ENCODE measurements around the gene NBAS. TPM values are rescaled to one million over a fixed set of nuclear protein-coding genes. Genes with fewer than 3 reads are reported as not detected.
A peak's percentile ranks its signal among the peaks of the same experiment; 100 is the strongest.

Gene NBAS
- total and polyA plus RNA-seq, 5 experiments from 2014 or later, result 19.0 to 35.0 (median 20.6) TPM

DNA sequence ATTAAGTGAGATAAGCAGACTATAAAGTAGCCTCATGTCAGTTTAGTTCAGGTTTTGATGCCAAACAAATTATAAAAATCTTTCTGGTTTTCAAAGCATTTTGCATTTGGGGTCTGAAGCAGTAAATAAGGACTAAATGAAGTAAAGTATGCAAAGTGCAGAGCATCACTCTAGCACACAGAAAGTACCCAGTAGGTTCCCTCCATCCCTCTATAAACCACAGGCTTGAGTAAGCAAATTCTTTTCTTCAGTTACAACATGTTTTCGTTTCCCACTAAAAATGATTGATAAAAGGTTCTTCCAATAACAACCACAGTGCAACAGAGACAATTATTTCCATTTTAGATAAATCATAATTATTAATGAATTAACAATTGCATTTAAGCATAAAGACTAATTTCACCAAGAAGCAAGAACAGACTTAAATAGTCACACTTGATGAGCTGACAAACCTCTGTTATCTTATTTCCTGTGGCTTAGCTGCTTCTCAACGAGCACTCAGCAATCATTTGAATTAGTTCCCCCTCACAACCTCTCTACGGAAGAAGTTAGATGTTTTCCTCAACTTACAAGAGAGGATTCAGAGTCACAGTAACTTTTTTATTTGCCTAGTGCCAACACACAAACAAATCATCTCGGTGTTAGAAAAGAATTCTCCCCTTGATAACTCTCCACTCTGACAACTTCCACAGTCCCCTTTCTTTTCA, 249.8 kb downstream of the NBAS start:
- Mint-ChIP-seq H3K36me3 (peaks cover 7 to 77% (median 62%) of the 10 kb centered on the region in 3 donors), H3K4me3 (peak overlapping the region in 2 of 10 donors; percentile 3 to 5), H3K27me3 (no peaks in the 10 kb centered on the region), H3K4me1 (peaks cover 13 to 30% (median 20%) of the 10 kb centered on the region in 4 donors), H3K9me3 (no peaks in the 10 kb centered on the region), H3K27ac (peak overlapping the region in 9 of 10 donors; percentile 7 to 75 (median 36))
- DNase-seq (no peak), ATAC-seq (no peak)
- POLR2A ChIA-PET, result no interaction called here

GRCh38 chr2:15307526-15307925, 253.6 kb downstream of the NBAS start:
- no peak for DNase-seq
- H3K27me3 Mint-ChIP-seq, result no peaks in the 10 kb centered on the region
- H3K4me1 Mint-ChIP-seq, result peaks cover 9 to 22% (median 17%) of the 10 kb centered on the region in 4 donors
- no peak overlapping the region for H3K27ac Mint-ChIP-seq
- no peak overlapping the region for H3K4me3 Mint-ChIP-seq
- POLR2A ChIA-PET, result no interaction called here
- ATAC-seq, result no peak
- H3K36me3 Mint-ChIP-seq, result peaks cover 28 to 78% (median 70%) of the 10 kb centered on the region in 3 donors
- peaks cover 0 to 7% (median 0%) of the 10 kb centered on the region in 9 donors for H3K9me3 Mint-ChIP-seq

DNA sequence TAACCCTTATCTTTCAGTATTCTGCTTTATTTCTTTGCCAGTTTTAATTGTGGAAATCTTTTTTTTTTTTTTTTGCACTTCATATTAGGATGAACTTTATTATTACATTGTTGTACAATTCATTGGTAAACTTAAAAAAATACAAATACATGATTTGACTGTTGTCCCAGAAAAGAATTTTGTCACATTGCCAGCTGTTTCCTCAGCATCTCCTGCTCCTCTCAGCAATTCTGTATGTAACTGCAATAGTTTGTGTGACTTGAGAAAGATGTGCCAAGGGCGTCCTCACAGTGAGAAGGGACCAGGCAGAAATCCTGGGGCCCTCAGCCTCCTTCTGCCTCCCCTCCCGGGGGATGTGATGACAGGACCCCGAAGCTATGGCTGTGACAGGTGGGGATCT, 254.4 kb downstream of the NBAS start:
- POLR2A ChIA-PET, result no interaction called here
- DNase-seq (no peak), ATAC-seq (no peak)
- Mint-ChIP-seq H3K27me3 (no peaks in the 10 kb centered on the region), H3K27ac (no peak overlapping the region), H3K4me3 (no peak overlapping the region), H3K9me3 (peaks cover 0 to 7% (median 0%) of the 10 kb centered on the region in 9 donors), H3K36me3 (peaks cover 28 to 82% (median 76%) of the 10 kb centered on the region in 3 donors), H3K4me1 (peaks cover 7 to 24% (median 17%) of the 10 kb centered on the region in 4 donors)

DNA sequence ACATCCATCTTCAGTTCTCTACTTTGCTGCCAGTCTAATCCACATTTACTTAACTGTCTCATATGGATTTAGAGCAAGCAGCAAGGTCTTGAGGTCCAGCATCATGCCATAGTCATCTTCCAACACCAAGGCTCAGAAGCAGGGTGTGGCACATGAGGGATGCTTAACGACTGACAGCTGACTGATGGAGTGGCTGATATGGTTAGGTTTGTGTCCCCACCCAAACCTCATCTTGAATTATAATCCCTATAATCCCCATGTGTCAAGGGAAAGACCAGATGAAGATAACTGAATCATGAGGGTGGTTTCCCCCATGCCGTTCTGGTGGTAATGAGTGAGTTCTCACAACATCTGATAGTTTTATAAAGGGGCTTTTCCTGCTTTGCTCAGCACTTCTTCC, 257.3 kb downstream of the NBAS start:
- H3K27ac Mint-ChIP-seq, result peak overlapping the region in 2 of 10 donors; percentile 21 to 69
- ATAC-seq, result no peak
- no peak for DNase-seq
- POLR2A ChIA-PET, result no interaction called here
- H3K4me3 Mint-ChIP-seq, result no peak overlapping the region
- H3K36me3 Mint-ChIP-seq, result peaks cover 28 to 83% (median 69%) of the 10 kb centered on the region in 3 donors
- H3K27me3 Mint-ChIP-seq, result no peaks in the 10 kb centered on the region
- peaks cover 13 to 33% (median 24%) of the 10 kb centered on the region in 4 donors for H3K4me1 Mint-ChIP-seq
- H3K9me3 Mint-ChIP-seq, result peaks cover 0 to 7% (median 0%) of the 10 kb centered on the region in 9 donors

- no peaks in the 10 kb centered on the region for H3K27me3 Mint-ChIP-seq
- peak overlapping the region in 5 of 10 donors; percentile 37 to 86 (median 65) for H3K27ac Mint-ChIP-seq
- peaks cover 13 to 33% (median 25%) of the 10 kb centered on the region in 4 donors for H3K4me1 Mint-ChIP-seq
- H3K36me3 Mint-ChIP-seq, result peaks cover 28 to 81% (median 70%) of the 10 kb centered on the region in 3 donors
- POLR2A ChIA-PET, result no interaction called here
- peak overlapping the region in 2 of 10 donors; percentile 44 to 67 for H3K4me3 Mint-ChIP-seq
- DNase-seq (no peak), ATAC-seq (no peak)
- peaks cover 0 to 7% (median 0%) of the 10 kb centered on the region in 9 donors for H3K9me3 Mint-ChIP-seq
Measured at GRCh38 chr2:15302154-15302553, 259.0 kb downstream of the NBAS start.

DNA sequence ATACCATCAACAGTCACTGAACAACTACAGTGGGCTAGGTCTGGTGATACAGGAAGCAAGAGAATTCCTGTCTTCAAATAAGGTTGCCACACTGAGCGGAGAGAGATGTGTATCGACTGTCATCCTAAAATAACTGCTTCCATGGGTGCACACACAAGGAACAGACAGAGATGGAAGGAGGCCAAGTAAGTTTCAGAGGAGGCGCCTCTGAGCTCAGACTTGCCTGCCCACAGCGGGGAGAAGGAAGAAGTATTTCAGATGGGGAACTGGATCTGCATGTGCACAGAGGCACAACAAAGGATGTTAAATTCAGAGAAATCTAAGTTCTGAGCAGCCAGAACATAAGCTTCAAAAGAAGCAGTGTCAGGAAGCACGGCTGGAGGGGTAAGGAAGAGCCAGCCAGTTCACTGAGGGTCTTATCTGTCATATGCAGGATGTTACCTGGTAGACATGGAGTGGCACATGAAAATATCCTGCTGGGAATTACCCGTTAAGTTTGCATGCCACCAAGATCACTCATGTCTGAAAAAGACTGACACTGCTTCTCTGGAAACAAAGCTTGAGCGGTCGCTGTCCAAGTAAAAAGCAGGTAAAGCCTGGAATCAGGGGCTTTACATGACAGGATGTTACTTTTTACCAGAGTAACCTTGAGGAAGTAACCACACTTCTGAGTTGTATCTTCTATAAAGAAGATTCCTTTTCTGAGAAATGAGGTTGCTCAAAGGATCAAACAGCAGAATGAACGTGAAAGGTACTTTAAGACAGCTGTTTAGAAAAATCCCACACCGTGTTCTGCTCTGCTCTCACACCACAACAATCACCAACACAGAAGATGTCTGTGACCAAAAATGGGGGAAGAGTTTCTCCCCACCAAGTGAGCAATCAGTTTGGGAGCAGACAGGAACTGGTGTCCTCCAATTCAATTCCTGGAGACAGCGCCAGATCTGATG, 260.2 kb downstream of the NBAS start:
- peak overlapping the region in 9 of 10 donors; percentile 1 to 75 (median 50) for H3K4me3 Mint-ChIP-seq

GRCh38 chr2:15299904-15300520, 261.1 kb downstream of the NBAS start:
- Mint-ChIP-seq H3K27ac (peak overlapping the region in 5 of 10 donors; percentile 18 to 87 (median 65)), H3K9me3 (peaks cover 0 to 7% (median 0%) of the 10 kb centered on the region in 9 donors), H3K36me3 (peaks cover 24 to 79% (median 63%) of the 10 kb centered on the region in 3 donors), H3K4me3 (peak overlapping the region in 3 of 10 donors; percentile 18 to 68 (median 50)), H3K4me1 (peaks cover 13 to 33% (median 25%) of the 10 kb centered on the region in 4 donors), H3K27me3 (no peaks in the 10 kb centered on the region)
- no peak for DNase-seq
- POLR2A ChIA-PET, result no interaction called here
- no peak for ATAC-seq

More for the DNA sequence above, 260.2 kb downstream of the NBAS start:
- Mint-ChIP-seq H3K4me1 (peaks cover 13 to 33% (median 25%) of the 10 kb centered on the region in 4 donors), H3K27ac (peak overlapping the region; percentile 45 to 87 (median 76)), H3K36me3 (peaks cover 30 to 81% (median 69%) of the 10 kb centered on the region in 3 donors), H3K27me3 (no peaks in the 10 kb centered on the region), H3K9me3 (peaks cover 0 to 7% (median 0%) of the 10 kb centered on the region in 9 donors)
- POLR2A ChIA-PET, result no interaction called here
- DNase-seq, result peak in 2 of 10 donors; percentile 29 to 33
- peak; percentile 30 to 59 for ATAC-seq

- Mint-ChIP-seq H3K4me3 (no peak overlapping the region), H3K9me3 (no peaks in the 10 kb centered on the region), H3K4me1 (peaks cover 11 to 33% (median 25%) of the 10 kb centered on the region in 4 donors), H3K27me3 (no peaks in the 10 kb centered on the region), H3K36me3 (peaks cover 15 to 76% (median 60%) of the 10 kb centered on the region in 3 donors), H3K27ac (no peak overlapping the region)
- POLR2A ChIA-PET, result no interaction called here
- DNase-seq (no peak), ATAC-seq (no peak)
Measured at GRCh38 chr2:15298770-15299169, 262.4 kb downstream of the NBAS start.

DNA sequence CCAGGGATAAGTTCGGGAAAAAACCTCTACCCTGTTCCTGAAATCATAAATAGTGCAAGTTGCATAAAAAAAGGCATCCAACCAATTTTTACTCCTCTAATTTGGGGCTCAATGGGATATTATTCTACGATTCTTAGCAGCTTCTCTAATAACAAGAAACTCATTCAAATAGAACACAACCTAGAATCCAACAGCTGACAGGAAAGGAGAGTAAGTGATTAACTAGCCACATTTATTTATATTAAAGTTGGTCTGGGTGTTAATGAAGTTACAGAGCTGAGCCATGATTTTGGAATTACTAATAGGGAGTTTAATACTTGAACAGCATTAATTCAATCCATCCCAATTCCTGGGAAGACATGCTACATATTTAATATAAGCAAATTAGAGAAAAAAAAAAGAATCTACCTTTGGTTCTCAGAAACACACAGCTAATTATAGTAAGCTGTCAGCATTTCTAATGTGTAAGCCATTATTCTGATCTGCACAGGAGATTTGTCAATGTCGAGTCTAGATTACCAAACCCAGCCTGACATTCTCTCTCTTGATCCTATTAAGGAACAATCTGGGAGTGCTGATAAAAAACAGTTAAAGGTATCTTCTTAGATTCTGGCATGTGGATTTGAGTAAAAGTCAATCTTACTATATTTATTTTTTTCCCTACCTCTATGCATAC, 267.7 kb downstream of the NBAS start:
- no peaks in the 10 kb centered on the region for H3K4me1 Mint-ChIP-seq
- no peak overlapping the region for H3K27ac Mint-ChIP-seq
- no peaks in the 10 kb centered on the region for H3K27me3 Mint-ChIP-seq
- ATAC-seq, result no peak
- POLR2A ChIA-PET, result no interaction called here
- H3K36me3 Mint-ChIP-seq, result peaks cover 19 to 77% (median 67%) of the 10 kb centered on the region in 3 donors
- H3K9me3 Mint-ChIP-seq, result no peaks in the 10 kb centered on the region
- no peak overlapping the region for H3K4me3 Mint-ChIP-seq
- no peak for DNase-seq

DNA sequence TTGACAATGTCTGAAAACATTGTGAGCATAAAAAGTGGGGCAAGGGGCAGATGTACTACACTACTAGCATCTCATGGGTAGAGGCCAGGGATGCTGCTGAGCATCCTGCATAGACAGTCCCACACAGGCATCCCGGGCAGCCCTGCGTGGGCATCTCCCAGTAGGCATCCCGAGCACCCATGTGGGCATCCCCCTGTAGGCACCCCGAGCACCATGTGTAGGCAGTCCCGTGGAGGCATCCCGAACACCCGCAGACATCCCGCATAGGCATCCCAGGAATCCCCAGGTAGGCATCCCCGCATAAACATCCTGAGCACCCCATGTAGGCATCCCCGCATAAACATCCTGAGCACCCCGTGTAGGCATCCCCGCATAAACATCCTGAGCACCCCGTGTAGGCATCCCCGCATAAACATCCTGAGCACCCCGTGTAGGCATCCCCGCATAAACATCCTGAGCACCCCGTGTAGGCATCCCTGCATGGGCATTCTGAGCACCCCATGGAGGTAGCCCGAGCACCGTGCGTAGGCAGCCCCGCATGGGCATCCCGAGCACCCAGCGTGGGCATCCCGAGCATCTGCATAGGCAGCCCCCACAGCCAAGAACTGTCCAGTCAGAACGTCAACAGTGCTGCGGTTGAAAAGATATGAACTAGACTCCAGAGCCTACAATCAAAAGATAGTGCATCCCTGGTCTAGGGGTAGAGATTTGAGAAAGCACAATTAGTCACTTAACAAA, 273.5 kb downstream of the NBAS start:
- POLR2A ChIA-PET, result no interaction called here
- ATAC-seq (no peak), DNase-seq (no peak)
- peaks cover 33 to 80% (median 70%) of the 10 kb centered on the region in 3 donors for H3K36me3 Mint-ChIP-seq
- H3K4me1 Mint-ChIP-seq, result peaks cover 0 to 2% (median 0%) of the 10 kb centered on the region in 4 donors
- no peak overlapping the region for H3K4me3 Mint-ChIP-seq
- H3K27ac Mint-ChIP-seq, result no peak overlapping the region
- no peaks in the 10 kb centered on the region for H3K27me3 Mint-ChIP-seq
- no peaks in the 10 kb centered on the region for H3K9me3 Mint-ChIP-seq

DNA sequence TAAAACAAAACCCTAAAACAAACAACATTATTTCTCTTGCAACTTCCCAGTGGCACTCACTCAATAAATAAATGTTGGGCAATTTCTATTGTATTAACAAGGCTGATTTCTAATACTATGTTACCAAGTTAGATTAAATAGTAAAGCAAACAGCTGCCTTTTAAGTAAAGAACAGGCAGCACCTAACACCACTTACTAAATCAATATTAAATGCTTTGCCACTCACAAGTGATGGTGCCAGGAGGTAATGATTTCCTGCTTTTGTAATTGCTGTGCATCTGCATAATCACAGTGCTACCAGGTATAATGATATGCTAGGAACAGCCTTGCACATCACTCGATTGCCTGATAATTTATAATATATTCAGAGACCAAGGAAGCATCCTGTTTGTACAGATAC, 276.5 kb downstream of the NBAS start:
- Mint-ChIP-seq H3K27me3 (no peaks in the 10 kb centered on the region), H3K4me3 (no peak overlapping the region), H3K4me1 (peaks cover 0 to 4% (median 0%) of the 10 kb centered on the region in 4 donors), H3K9me3 (no peaks in the 10 kb centered on the region), H3K27ac (no peak overlapping the region), H3K36me3 (peaks cover 30 to 79% (median 71%) of the 10 kb centered on the region in 3 donors)
- ATAC-seq, result no peak
- POLR2A ChIA-PET, result no interaction called here
- DNase-seq, result no peak
